Measurements from ENCODE around the gene TRNAU1AP. TPM values are rescaled to one million over a fixed set of nuclear protein-coding genes. Genes with fewer than 3 reads are reported as not detected.

Gene TRNAU1AP
- total and polyA plus RNA-seq, 2 of the 13 experiments (the other 11 are each of a cell fraction or from before 2014, with no cell fraction given) = 29.0 to 42.9 TPM

Small RNA genes lying within 50 kb of the gene (small RNA-seq; reads per million reads assigned to genes)
- 0 reads per million in 3 experiments for gene SNORA16A (ENCODE audit: insufficient read depth in 2 of 3, insufficient read length in 3 of 3, low read depth in 2 of 3, low replicate concordance in 1 of 3)
- 0 reads per million in 3 experiments for gene SNORA44 (ENCODE audit: insufficient read depth in 2 of 3, insufficient read length in 3 of 3, low read depth in 2 of 3, low replicate concordance in 1 of 3)
- 0 reads per million in 3 experiments for gene SNORA61 (ENCODE audit: insufficient read depth in 2 of 3, insufficient read length in 3 of 3, low read depth in 2 of 3, low replicate concordance in 1 of 3)
- gene SNORA73A (ENCODE audit: insufficient read depth in 2 of 3, insufficient read length in 3 of 3, low read depth in 2 of 3, low replicate concordance in 1 of 3) = 0 reads per million in 3 experiments
- gene SNORA73B (ENCODE audit: insufficient read depth in 2 of 3, insufficient read length in 3 of 3, low read depth in 2 of 3, low replicate concordance in 1 of 3) = 225 to 2,340 (median 230) reads per million in 3 experiments
- 39.7 to 145 (median 46.4) reads per million in 3 experiments for gene SNORD99 (ENCODE audit: insufficient read depth in 2 of 3, insufficient read length in 3 of 3, low read depth in 2 of 3, low replicate concordance in 1 of 3)

Other genes starting within 250 kb of the TRNAU1AP start
- gene MED18, start 224.0 kb upstream of the TRNAU1AP start, total RNA-seq (2016; rRNA removed; fragmentation: Illumina TruSeq; extraction: Trizol) = 21.0 and 28.8 TPM in 2 replicates
- 11.7 and 14.4 TPM in 2 replicates for gene MED18, start 224.0 kb upstream of the TRNAU1AP start, polyA plus RNA-seq (2011; rRNA removed)
- 17.1 and 29.6 TPM in 2 replicates for gene PHACTR4, start 183.3 kb upstream of the TRNAU1AP start, total RNA-seq (2016; rRNA removed; fragmentation: Illumina TruSeq; extraction: Trizol)
- 13.9 TPM in 2 replicates for gene PHACTR4, start 183.3 kb upstream of the TRNAU1AP start, polyA plus RNA-seq (2011; rRNA removed)
- 80.8 and 102 TPM in 2 replicates for gene RCC1, start 47.0 kb upstream of the TRNAU1AP start, total RNA-seq (2016; rRNA removed; fragmentation: Illumina TruSeq; extraction: Trizol)
- 47.2 and 56.2 TPM in 2 replicates for gene RCC1, start 47.0 kb upstream of the TRNAU1AP start, polyA plus RNA-seq (2011; rRNA removed)
- 10.3 and 10.4 TPM in 2 replicates for gene RAB42, start 39.2 kb downstream of the TRNAU1AP start, total RNA-seq (2016; rRNA removed; fragmentation: Illumina TruSeq; extraction: Trizol)
- 166 and 170 TPM in 2 replicates for gene RAB42, start 39.2 kb downstream of the TRNAU1AP start, polyA plus RNA-seq (2011; rRNA removed)
- 17.1 and 24.2 TPM in 2 replicates for gene TAF12, start 90.0 kb downstream of the TRNAU1AP start, total RNA-seq (2016; rRNA removed; fragmentation: Illumina TruSeq; extraction: Trizol)
- gene TAF12, start 90.0 kb downstream of the TRNAU1AP start, polyA plus RNA-seq (2011; rRNA removed) = 15.7 and 16.3 TPM in 2 replicates
- gene RNU11, start 95.5 kb downstream of the TRNAU1AP start, total RNA-seq (2016; rRNA removed; fragmentation: Illumina TruSeq; extraction: Trizol) = not detected in 2 replicates
- gene RNU11, start 95.5 kb downstream of the TRNAU1AP start, polyA plus RNA-seq (2011; rRNA removed) = not detected in 2 replicates
- 6.0 and 7.4 TPM in 2 replicates for gene GMEB1, start 115.7 kb downstream of the TRNAU1AP start, total RNA-seq (2016; rRNA removed; fragmentation: Illumina TruSeq; extraction: Trizol)
- 2.4 and 3.0 TPM in 2 replicates for gene GMEB1, start 115.7 kb downstream of the TRNAU1AP start, polyA plus RNA-seq (2011; rRNA removed)
- 59.6 and 84.7 TPM in 2 replicates for gene YTHDF2, start 183.9 kb downstream of the TRNAU1AP start, total RNA-seq (2016; rRNA removed; fragmentation: Illumina TruSeq; extraction: Trizol)
- gene YTHDF2, start 183.9 kb downstream of the TRNAU1AP start, polyA plus RNA-seq (2011; rRNA removed) = 48.4 and 57.5 TPM in 2 replicates